Neural cell (in vitro differentiated cells): Measurements from ENCODE around the gene FERMT2. TPM values are rescaled to one million over a fixed set of nuclear protein-coding genes. Genes with fewer than 3 reads are reported as not detected.

Experiments used
- H2AFZ ChIP-seq: fragments of 200-600, 300-800 bp; sonication (generic), shearing (Covaris generic); 2 replicates; pipeline ENCODE4 v1.6.0; 2014; ENCODE audit warnings: low read depth, mild to moderate bottlenecking, antibody characterized with exemption, low read length, moderate library complexity
- H3F3A ChIP-seq: fragments of 200-600 bp; shearing (Covaris generic); 2 replicates; pipeline ENCODE4 v1.6.1; 2016; ENCODE audit warnings: mild to moderate bottlenecking, moderate library complexity, mixed read lengths, antibody characterized with exemption, low read length; ENCODE audit not compliant: insufficient read depth, poor library complexity, severe bottlenecking
- H3K27ac ChIP-seq: fragments of 200-600, 300-800 bp; sonication (generic), shearing (Covaris generic); 2 replicates; pipeline ENCODE4 v1.5.1; 2014; ENCODE audit warnings: mild to moderate bottlenecking, low read length, moderate library complexity
- H3K27me3 ChIP-seq: fragments of 300-800, 200-600 bp; sonication (generic), shearing (Covaris generic); 2 replicates; pipeline ENCODE4 v1.6.0; 2014; ENCODE audit warnings: mild to moderate bottlenecking, low read depth, low read length, moderate library complexity; ENCODE audit not compliant: insufficient read depth
- H3K36me3 ChIP-seq: fragments of 300-800, 200-600 bp; sonication (generic), shearing (Covaris generic); 2 replicates; pipeline ENCODE4 v1.5.1; 2014; ENCODE audit warnings: mild to moderate bottlenecking, antibody characterized with exemption, low read length, moderate library complexity; ENCODE audit not compliant: insufficient read depth
- H3K4me2 ChIP-seq: fragments of 300-800, 200-600 bp; sonication (generic), shearing (Covaris generic); 2 replicates; pipeline ENCODE4 v1.6.0; 2014; ENCODE audit warnings: mild to moderate bottlenecking, low read length
- H3K4me3 ChIP-seq: fragments of 300-800, 200-600 bp; sonication (generic), shearing (Covaris generic); 2 replicates; pipeline ENCODE4 v1.5.1; 2014; ENCODE audit warnings: mild to moderate bottlenecking, low read length, moderate library complexity
- H3K79me2 ChIP-seq: fragments of 200-600 bp; shearing (Covaris generic); replicated peaks from 2 replicates; pipeline ENCODE4 v1.6.0; 2014; ENCODE audit warnings: mild to moderate bottlenecking, low read length, moderate library complexity; ENCODE audit not compliant: insufficient read depth
- H3K9ac ChIP-seq: fragments of 300-800, 200-600 bp; sonication (generic), shearing (Covaris generic); 2 replicates; pipeline ENCODE4 v1.6.1; 2016; ENCODE audit warnings: mild to moderate bottlenecking, low read length, mixed read lengths
- H3K9me2 ChIP-seq: fragments of 200-600 bp; shearing (Covaris generic); 2 replicates; pipeline ENCODE4 v1.6.1; 2016; ENCODE audit warnings: mild to moderate bottlenecking, low read length, mixed read lengths; ENCODE audit not compliant: insufficient read depth
- H3K9me3 ChIP-seq: fragments of 200-600, 300-800 bp; sonication (generic), shearing (Covaris generic); 2 replicates; pipeline ENCODE4 v1.6.1; 2016; ENCODE audit warnings: mild to moderate bottlenecking, mixed run types, low read length, moderate library complexity, mixed read lengths
- H4K20me1 ChIP-seq: fragments of 200-600 bp; shearing (Covaris generic); 2 replicates; pipeline ENCODE4 v1.6.1; 2016; ENCODE audit warnings: mild to moderate bottlenecking, mixed run types; ENCODE audit not compliant: insufficient read depth
- CTCF ChIP-seq: fragments of 450-650 bp; IDR thresholded peaks from 2 replicates; pipeline ENCODE4 v1.5.1; 2014; ENCODE audit warnings: antibody characterized with exemption, mild to moderate bottlenecking, moderate library complexity; ENCODE audit not compliant: poor library complexity, severe bottlenecking
- EP300 ChIP-seq: fragments of 450-650 bp; conservative IDR thresholded peaks from 2 replicates; pipeline ENCODE4 v1.6.1; 2014; ENCODE audit warnings: antibody characterized with exemption, mild to moderate bottlenecking, moderate library complexity; ENCODE audit not compliant: poor library complexity, severe bottlenecking
- EZH2 ChIP-seq: fragments of 200-600, 300-800 bp; shearing (Covaris generic), sonication (generic); IDR thresholded peaks from 2 replicates; pipeline ENCODE4 v1.6.1; 2014; ENCODE audit warnings: antibody characterized with exemption, low read length, borderline replicate concordance, mild to moderate bottlenecking; ENCODE audit not compliant: insufficient read depth, poor library complexity, severe bottlenecking
- MXI1 ChIP-seq: fragments of 450-650 bp; conservative IDR thresholded peaks from 2 replicates; pipeline ENCODE4 v1.6.1; 2014; ENCODE audit warnings: antibody characterized with exemption, mild to moderate bottlenecking; ENCODE audit not compliant: poor library complexity, severe bottlenecking
- POLR2AphosphoS5 ChIP-seq: IDR thresholded peaks from 2 replicates; pipeline ENCODE4 v1.6.1; 2012
- RAD21 ChIP-seq: fragments of 450-650 bp; conservative IDR thresholded peaks from 2 replicates; pipeline ENCODE4 v1.6.1; 2014; ENCODE audit warnings: antibody characterized with exemption, mild to moderate bottlenecking, moderate library complexity
- REST ChIP-seq: IDR thresholded peaks from 2 replicates; pipeline ENCODE4 v1.6.1; 2012; ENCODE audit warnings: borderline replicate concordance
- SMC3 ChIP-seq: fragments of 450-650 bp; conservative IDR thresholded peaks from 2 replicates; pipeline ENCODE4 v1.6.1; 2014; ENCODE audit warnings: antibody characterized with exemption, mild to moderate bottlenecking, moderate library complexity; ENCODE audit not compliant: poor library complexity
- TAF1 ChIP-seq: IDR thresholded peaks from 2 replicates; pipeline ENCODE4 v1.6.1; 2012; ENCODE audit warnings: low read depth
- polyA plus RNA-seq: library from polyadenylated mRNA; depleted of rRNA; stranded (reverse); fragments of >200 nt; gene quantifications from 2 replicates; pipeline ENCODE4 v1.2.3, GENCODE V29; 2014

The FERMT2 gene
- polyA plus RNA-seq, 1 donor from 2014 or later: 59.6 TPM

GRCh38 chr14:52808101-52808500 lies 142.7 kb downstream of the FERMT2 start:
- Histone ChIP-seq H3K27me3 (no peaks in the 10 kb centered on the region), H2AFZ (no peak overlapping the region), H4K20me1 (no peaks in the 10 kb centered on the region), H3K9ac (no peak overlapping the region), H3K27ac (no peak overlapping the region), H3K4me3 (no peak overlapping the region), H3K79me2 (no peaks in the 10 kb centered on the region), H3K4me2 (no peak overlapping the region), H3K36me3 (no peaks in the 10 kb centered on the region), H3F3A (no peaks in the 10 kb centered on the region), H3K9me3 (no peaks in the 10 kb centered on the region), H3K9me2 (no peaks in the 10 kb centered on the region)
- TF ChIP-seq EP300: no peak
- TF ChIP-seq POLR2AphosphoS5: no peak
- TF ChIP-seq RAD21: no peak
- no peak for TF ChIP-seq TAF1
- TF ChIP-seq SMC3: no peak
- no peak for TF ChIP-seq CTCF
- no peak for TF ChIP-seq EZH2
- no peak for TF ChIP-seq MXI1
- no peak for TF ChIP-seq REST

Other genes with a start within 250 kb of the FERMT2 start
- gene PSMC6, start 243.8 kb downstream of the FERMT2 start, polyA plus RNA-seq: 228 and 254 TPM in 2 replicates
- gene STYX, start 220.9 kb downstream of the FERMT2 start, polyA plus RNA-seq: 8.3 and 15.1 TPM in 2 replicates
- 9.1 and 10.1 TPM in 2 replicates for gene GNPNAT1, start 159.4 kb downstream of the FERMT2 start, polyA plus RNA-seq
- gene DDHD1, start 202.3 kb upstream of the FERMT2 start, polyA plus RNA-seq: 13.9 and 14.9 TPM in 2 replicates